ENCODE measurements around the gene SERPINA12. TPM values are rescaled to one million over a fixed set of nuclear protein-coding genes. Genes with fewer than 3 reads are reported as not detected.

The SERPINA12 gene
- total and polyA plus RNA-seq, 2 donors (not counting 1 experiment from before 2014, with no cell fraction given) = not detected

DNA sequence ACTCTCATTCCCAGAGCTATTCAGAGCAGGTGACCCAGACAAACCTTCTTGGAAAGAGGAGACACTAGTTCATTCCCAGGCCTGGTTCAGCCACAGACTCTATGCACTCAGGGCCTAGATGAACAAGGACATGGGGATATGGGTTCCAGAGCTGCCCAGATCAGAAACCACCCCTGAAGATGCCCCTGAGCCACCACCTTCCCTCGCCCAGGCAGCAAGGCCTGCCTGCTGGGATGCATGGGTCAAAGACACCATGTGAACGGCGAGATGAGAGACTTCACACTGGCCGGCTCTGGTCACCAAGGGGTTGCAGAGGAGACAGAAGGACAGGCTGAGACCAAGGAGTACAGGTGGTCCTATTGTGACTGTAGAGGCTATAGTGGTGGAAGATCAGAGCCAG, 4.1 kb downstream of the SERPINA12 start:
- Histone ChIP-seq H3K9ac (ENCODE audit: insufficient read depth, low read length) (no peak overlapping the region), H2AFZ (ENCODE audit: low read length) (no peak overlapping the region), H3K79me2 (ENCODE audit: control insufficient read depth, insufficient read depth, low read length) (no peaks in the 10 kb centered on the region), H3K4me1 (ENCODE audit: control insufficient read depth, extremely low read depth, insufficient read depth, low read length) (no peaks in the 10 kb centered on the region), H3K9me3 (ENCODE audit: control insufficient read depth, insufficient read depth, low read depth, low read length) (no peaks in the 10 kb centered on the region), H3K36me3 (ENCODE audit: control insufficient read depth, insufficient read depth, low read length) (no peaks in the 10 kb centered on the region), H3K27me3 (ENCODE audit: control insufficient read depth, insufficient read depth, low read length) (no peaks in the 10 kb centered on the region), H4K20me1 (ENCODE audit: control insufficient read depth, extremely low read depth, insufficient read depth, low read length) (no peaks in the 10 kb centered on the region), H3K4me2 (ENCODE audit: extremely low read depth, insufficient read depth, low read length) (no peak overlapping the region), H3K27ac (ENCODE audit: insufficient read depth, low read length) (no peak overlapping the region), H3K4me3 (replicated peaks in 1 of 4; ENCODE audit: control extremely low read depth in 1 of 4, insufficient read depth in 1 of 4, low read depth in 3 of 4, low read length in 4 of 4) (no peak overlapping the region)
- TF ChIP-seq, protein P1, sequence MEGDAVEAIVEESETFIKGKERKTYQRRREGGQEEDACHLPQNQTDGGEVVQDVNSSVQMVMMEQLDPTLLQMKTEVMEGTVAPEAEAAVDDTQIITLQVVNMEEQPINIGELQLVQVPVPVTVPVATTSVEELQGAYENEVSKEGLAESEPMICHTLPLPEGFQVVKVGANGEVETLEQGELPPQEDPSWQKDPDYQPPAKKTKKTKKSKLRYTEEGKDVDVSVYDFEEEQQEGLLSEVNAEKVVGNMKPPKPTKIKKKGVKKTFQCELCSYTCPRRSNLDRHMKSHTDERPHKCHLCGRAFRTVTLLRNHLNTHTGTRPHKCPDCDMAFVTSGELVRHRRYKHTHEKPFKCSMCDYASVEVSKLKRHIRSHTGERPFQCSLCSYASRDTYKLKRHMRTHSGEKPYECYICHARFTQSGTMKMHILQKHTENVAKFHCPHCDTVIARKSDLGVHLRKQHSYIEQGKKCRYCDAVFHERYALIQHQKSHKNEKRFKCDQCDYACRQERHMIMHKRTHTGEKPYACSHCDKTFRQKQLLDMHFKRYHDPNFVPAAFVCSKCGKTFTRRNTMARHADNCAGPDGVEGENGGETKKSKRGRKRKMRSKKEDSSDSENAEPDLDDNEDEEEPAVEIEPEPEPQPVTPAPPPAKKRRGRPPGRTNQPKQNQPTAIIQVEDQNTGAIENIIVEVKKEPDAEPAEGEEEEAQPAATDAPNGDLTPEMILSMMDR (conservative IDR thresholded peaks at IDR 0.05 in 1 of 2, IDR thresholded peaks at IDR 0.05 in 1 of 2; ENCODE audit: low read depth in 1 of 2, low read length in 2 of 2) = no peak
- no peak for TF ChIP-seq EZH2 (IDR thresholded peaks at IDR 0.05; ENCODE audit: low read length, missing control alignments)
- DNase-seq (ENCODE audit: low read depth in 2 of 2) = no peak

- Histone ChIP-seq H3K79me2 (ENCODE audit: control insufficient read depth, insufficient read depth, low read length) (no peaks in the 10 kb centered on the region), H3K36me3 (ENCODE audit: control insufficient read depth, insufficient read depth, low read length) (no peaks in the 10 kb centered on the region), H2AFZ (ENCODE audit: low read length) (no peak overlapping the region), H3K9me3 (ENCODE audit: control insufficient read depth, insufficient read depth, low read depth, low read length) (no peaks in the 10 kb centered on the region), H3K4me2 (ENCODE audit: extremely low read depth, insufficient read depth, low read length) (no peak overlapping the region), H3K27me3 (ENCODE audit: control insufficient read depth, insufficient read depth, low read length) (no peaks in the 10 kb centered on the region), H4K20me1 (ENCODE audit: control insufficient read depth, extremely low read depth, insufficient read depth, low read length) (no peaks in the 10 kb centered on the region), H3K4me3 (replicated peaks in 1 of 4; ENCODE audit: control extremely low read depth in 1 of 4, insufficient read depth in 1 of 4, low read depth in 3 of 4, low read length in 4 of 4) (no peak overlapping the region), H3K27ac (ENCODE audit: insufficient read depth, low read length) (no peak overlapping the region), H3K9ac (ENCODE audit: insufficient read depth, low read length) (no peak overlapping the region), H3K4me1 (ENCODE audit: control insufficient read depth, extremely low read depth, insufficient read depth, low read length) (no peaks in the 10 kb centered on the region)
- DNase-seq (ENCODE audit: low read depth in 2 of 2) = no peak
- TF ChIP-seq, protein P1 (conservative IDR thresholded peaks at IDR 0.05 in 1 of 2, IDR thresholded peaks at IDR 0.05 in 1 of 2; ENCODE audit: low read depth in 1 of 2, low read length in 2 of 2) = no peak
- no peak for TF ChIP-seq EZH2 (IDR thresholded peaks at IDR 0.05; ENCODE audit: low read length, missing control alignments)
Measured at GRCh38 chr14:94501588-94502516, 7.4 kb downstream of the SERPINA12 start.

GRCh38 chr14:94500264-94500663, 9.0 kb downstream of the SERPINA12 start:
- TF ChIP-seq EZH2 (IDR thresholded peaks at IDR 0.05; ENCODE audit: low read length, missing control alignments) = no peak
- TF ChIP-seq, protein P1 (conservative IDR thresholded peaks at IDR 0.05 in 1 of 2, IDR thresholded peaks at IDR 0.05 in 1 of 2; ENCODE audit: low read depth in 1 of 2, low read length in 2 of 2) = no peak
- Histone ChIP-seq H3K9ac (ENCODE audit: insufficient read depth, low read length) (no peak overlapping the region), H3K36me3 (ENCODE audit: control insufficient read depth, insufficient read depth, low read length) (no peaks in the 10 kb centered on the region), H3K27ac (ENCODE audit: insufficient read depth, low read length) (no peak overlapping the region), H3K4me1 (ENCODE audit: control insufficient read depth, extremely low read depth, insufficient read depth, low read length) (no peaks in the 10 kb centered on the region), H3K4me2 (ENCODE audit: extremely low read depth, insufficient read depth, low read length) (no peak overlapping the region), H3K79me2 (ENCODE audit: control insufficient read depth, insufficient read depth, low read length) (no peaks in the 10 kb centered on the region), H3K9me3 (ENCODE audit: control insufficient read depth, insufficient read depth, low read depth, low read length) (no peaks in the 10 kb centered on the region), H3K27me3 (ENCODE audit: control insufficient read depth, insufficient read depth, low read length) (no peaks in the 10 kb centered on the region), H3K4me3 (replicated peaks in 1 of 4; ENCODE audit: control extremely low read depth in 1 of 4, insufficient read depth in 1 of 4, low read depth in 3 of 4, low read length in 4 of 4) (no peak overlapping the region), H4K20me1 (ENCODE audit: control insufficient read depth, extremely low read depth, insufficient read depth, low read length) (no peaks in the 10 kb centered on the region), H2AFZ (ENCODE audit: low read length) (no peak overlapping the region)
- DNase-seq (ENCODE audit: low read depth in 2 of 2) = no peak
